NT2/D1 (cell line): ENCODE results near the gene LRRC59.

Experiments
- YY1 ChIP-seq: IDR thresholded peaks from 2 replicates; pipeline ENCODE4 v1.6.1; 2011; ENCODE audit not compliant: insufficient read length, insufficient read depth
- ZNF274 ChIP-seq: IDR thresholded peaks from 2 replicates; pipeline ENCODE4 v1.6.1; 2011; ENCODE audit warnings: mild to moderate bottlenecking, low read depth, low read length

DNA sequence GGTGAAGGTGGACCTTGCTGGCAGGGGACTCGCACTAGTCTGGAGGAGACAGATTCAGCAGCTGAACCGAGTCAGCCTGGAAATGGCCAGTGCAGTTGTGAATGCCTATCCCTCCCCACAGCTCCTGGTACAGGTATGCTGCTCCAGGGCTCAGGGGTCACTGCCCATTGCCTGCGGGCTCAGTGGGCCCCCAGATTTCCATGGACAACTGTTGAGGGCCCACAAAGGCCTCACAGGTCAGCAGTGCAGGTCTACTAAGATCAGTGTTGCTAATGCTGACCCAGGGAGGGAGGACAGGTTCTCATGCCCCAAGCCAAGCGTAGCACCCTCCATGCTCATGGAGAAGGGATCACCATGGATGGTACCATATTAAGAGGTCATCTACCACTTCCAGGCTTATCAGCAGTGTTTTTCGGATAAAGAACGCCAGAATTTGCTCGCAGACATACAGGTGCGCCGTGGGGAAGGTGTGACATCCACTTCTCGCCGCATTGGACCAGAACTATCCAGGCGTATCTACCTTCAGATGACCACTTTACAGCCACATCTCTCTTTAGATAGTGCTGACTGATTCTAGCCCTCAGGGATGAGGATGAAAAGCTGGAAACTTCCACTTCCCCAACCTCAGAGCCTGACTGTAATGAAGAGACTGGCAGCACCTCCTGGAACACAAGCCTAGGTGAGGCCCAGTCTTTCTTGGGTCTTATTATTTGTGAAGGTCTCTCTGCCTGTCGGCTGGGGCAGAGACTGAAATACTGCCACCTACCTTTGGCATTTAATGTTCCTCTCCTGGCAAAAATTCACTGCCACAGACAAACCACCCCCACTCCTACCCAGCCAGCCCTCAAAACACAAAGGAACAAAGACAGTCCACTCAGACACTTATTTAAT lies 16.7 kb downstream of the LRRC59 start:
- TF ChIP-seq YY1 (no peak), ZNF274 (no peak)
